ENCODE results near the gene ABLIM2.

ABLIM2 gene

DNA sequence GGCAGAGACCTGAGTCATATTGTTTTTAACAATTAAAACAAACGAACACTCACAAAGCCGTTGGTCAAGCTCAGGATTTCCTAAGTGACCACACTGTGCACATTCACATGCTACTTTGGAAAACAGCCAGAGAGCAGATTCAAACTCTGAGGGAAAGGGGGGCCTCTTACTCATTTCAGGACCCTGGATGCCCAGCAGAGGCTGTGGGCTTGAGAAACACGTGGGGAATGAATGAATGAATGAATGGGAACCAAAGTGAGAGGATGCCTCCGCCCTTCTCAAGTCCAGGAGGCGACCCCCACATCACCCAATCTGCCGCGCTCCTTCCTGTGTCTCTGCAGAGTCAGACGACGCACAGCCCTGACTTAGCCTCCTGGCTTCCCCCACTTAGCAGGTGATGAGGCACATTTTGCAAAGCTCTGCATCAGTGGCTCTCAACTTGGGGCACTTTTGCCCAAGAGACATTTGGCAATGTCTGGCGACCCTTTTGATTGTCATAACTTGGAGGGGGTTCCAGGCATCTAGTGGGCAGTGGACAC is 76.0 kb downstream of the ABLIM2 start:
- no peaks in the 10 kb centered on the region for H3K79me2 ChIP-seq (ENCODE audit: low read length)
- TF ChIP-seq EZH2 (optimal IDR thresholded peaks at IDR 0.05; ENCODE audit: low read depth, low read length) (no peak), EZH2phosphoT487 (IDR thresholded peaks at IDR 0.05; ENCODE audit: low read length) (no peak)
- TF ChIP-seq, protein P1, sequence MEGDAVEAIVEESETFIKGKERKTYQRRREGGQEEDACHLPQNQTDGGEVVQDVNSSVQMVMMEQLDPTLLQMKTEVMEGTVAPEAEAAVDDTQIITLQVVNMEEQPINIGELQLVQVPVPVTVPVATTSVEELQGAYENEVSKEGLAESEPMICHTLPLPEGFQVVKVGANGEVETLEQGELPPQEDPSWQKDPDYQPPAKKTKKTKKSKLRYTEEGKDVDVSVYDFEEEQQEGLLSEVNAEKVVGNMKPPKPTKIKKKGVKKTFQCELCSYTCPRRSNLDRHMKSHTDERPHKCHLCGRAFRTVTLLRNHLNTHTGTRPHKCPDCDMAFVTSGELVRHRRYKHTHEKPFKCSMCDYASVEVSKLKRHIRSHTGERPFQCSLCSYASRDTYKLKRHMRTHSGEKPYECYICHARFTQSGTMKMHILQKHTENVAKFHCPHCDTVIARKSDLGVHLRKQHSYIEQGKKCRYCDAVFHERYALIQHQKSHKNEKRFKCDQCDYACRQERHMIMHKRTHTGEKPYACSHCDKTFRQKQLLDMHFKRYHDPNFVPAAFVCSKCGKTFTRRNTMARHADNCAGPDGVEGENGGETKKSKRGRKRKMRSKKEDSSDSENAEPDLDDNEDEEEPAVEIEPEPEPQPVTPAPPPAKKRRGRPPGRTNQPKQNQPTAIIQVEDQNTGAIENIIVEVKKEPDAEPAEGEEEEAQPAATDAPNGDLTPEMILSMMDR (IDR thresholded peaks at IDR 0.05; ENCODE audit: low read length): no peak
- H3K4me3 ChIP-seq (ENCODE audit: low read length): no peak overlapping the region
- peaks cover 97% of the 10 kb centered on the region for H3K27me3 ChIP-seq (replicated peaks; ENCODE audit: insufficient read depth, low read length)
- H3K9me3 ChIP-seq (replicated peaks; ENCODE audit: insufficient read depth, low read length): no peaks in the 10 kb centered on the region
- no peaks in the 10 kb centered on the region for H4K20me1 ChIP-seq (ENCODE audit: insufficient read depth, low read length)
- H3F3A ChIP-seq (ENCODE audit: insufficient read depth, low read length): no peaks in the 10 kb centered on the region
- H3K4me2 ChIP-seq (ENCODE audit: low read depth, low read length): no peak overlapping the region
- no peaks in the 10 kb centered on the region for H3K9me2 ChIP-seq (replicated peaks; ENCODE audit: insufficient read depth, low read length)
- DNase-seq: no peak
- H2AFZ ChIP-seq (ENCODE audit: low read length): no peak overlapping the region
- no peak overlapping the region for H3K27ac ChIP-seq (ENCODE audit: low read length)
- H3K36me3 ChIP-seq (replicated peaks; ENCODE audit: insufficient read depth, low read length): no peaks in the 10 kb centered on the region
- no peaks in the 10 kb centered on the region for H3K4me1 ChIP-seq (ENCODE audit: low read length)
- no peak overlapping the region for H3K9ac ChIP-seq (ENCODE audit: low read length)

DNA sequence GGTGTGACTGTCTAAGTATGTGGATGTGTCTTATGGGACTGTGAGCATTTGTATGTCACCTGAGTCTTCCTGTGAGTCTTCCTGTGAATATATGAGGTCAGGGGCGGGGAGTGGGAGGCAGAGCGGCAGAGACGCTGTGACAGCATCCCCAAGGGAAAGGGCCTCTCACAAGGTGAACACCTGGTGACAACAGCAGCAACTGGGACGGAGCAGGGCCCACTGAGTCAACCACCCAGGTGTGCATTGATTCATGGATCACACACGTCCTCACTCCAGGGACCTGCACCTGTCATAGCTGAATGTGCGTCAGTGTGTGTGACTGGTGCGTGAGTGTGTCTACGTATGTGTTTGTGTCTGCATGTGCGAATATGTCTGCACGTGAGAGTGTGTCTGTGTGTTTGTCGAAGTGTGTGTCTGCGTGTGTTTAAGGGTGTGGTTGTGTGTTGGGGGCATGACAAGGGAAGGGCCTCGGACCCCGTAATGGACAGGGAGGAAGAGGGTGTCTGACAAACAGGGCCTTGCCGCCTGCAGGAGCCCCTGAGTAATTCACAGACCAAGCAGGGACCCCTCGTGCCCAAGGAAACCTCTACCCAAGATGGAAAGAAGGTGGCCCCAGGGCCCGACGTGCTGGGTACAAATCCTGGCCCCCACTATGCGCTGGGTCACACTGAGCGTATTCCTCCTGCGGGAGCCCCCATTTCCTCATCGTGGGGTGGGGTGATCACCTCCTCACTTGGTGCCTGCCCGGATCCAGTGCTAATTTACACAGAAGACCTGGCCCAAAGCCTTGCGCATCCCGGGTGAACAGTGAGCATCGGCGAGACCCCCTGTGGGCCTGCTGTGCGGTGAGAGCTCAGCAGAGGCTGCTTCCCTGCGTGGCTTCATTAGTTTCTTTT is 76.7 kb downstream of the ABLIM2 start:
- Histone ChIP-seq H3K9me3 (replicated peaks; ENCODE audit: insufficient read depth, low read length) (no peaks in the 10 kb centered on the region), H3K27me3 (replicated peaks; ENCODE audit: insufficient read depth, low read length) (peaks cover 95% of the 10 kb centered on the region), H2AFZ (ENCODE audit: low read length) (no peak overlapping the region), H3K9me2 (replicated peaks; ENCODE audit: insufficient read depth, low read length) (no peaks in the 10 kb centered on the region), H3K9ac (ENCODE audit: low read length) (no peak overlapping the region), H3K4me1 (ENCODE audit: low read length) (no peaks in the 10 kb centered on the region), H4K20me1 (ENCODE audit: insufficient read depth, low read length) (no peaks in the 10 kb centered on the region), H3K27ac (ENCODE audit: low read length) (no peak overlapping the region), H3K79me2 (ENCODE audit: low read length) (no peaks in the 10 kb centered on the region), H3K36me3 (replicated peaks; ENCODE audit: insufficient read depth, low read length) (no peaks in the 10 kb centered on the region), H3K4me2 (ENCODE audit: low read depth, low read length) (no peak overlapping the region), H3F3A (ENCODE audit: insufficient read depth, low read length) (no peaks in the 10 kb centered on the region), H3K4me3 (ENCODE audit: low read length) (no peak overlapping the region)
- TF ChIP-seq EZH2phosphoT487 (IDR thresholded peaks at IDR 0.05; ENCODE audit: low read length) (no peak), EZH2 (optimal IDR thresholded peaks at IDR 0.05; ENCODE audit: low read depth, low read length) (no peak)
- TF ChIP-seq, protein P1 (IDR thresholded peaks at IDR 0.05; ENCODE audit: low read length): no peak
- no peak for DNase-seq

DNA sequence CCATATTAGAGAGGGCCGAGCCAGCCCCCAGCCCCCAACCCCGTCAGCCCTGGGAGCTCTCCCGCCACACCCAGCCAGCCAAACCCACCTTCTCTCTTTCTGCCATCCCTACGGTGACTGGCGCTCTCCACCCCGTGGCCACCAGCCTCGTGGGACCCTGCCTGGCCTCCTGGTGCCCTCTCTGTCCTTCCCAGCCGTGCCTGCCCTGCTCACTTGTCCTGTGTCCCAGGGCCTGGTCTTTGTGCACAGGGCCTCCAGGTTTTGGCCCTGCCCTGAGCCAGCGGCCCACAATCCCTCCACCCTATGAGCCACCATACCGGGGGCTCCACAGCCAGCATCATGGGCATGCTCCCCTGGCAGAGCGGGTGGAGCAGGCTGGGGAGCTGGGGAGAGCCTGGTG is 77.4 kb downstream of the ABLIM2 start:
- no peak for DNase-seq
- Histone ChIP-seq H3K9me2 (replicated peaks; ENCODE audit: insufficient read depth, low read length) (no peaks in the 10 kb centered on the region), H3K27ac (ENCODE audit: low read length) (no peak overlapping the region), H3K9ac (ENCODE audit: low read length) (no peak overlapping the region), H3K4me3 (ENCODE audit: low read length) (no peak overlapping the region), H3K36me3 (replicated peaks; ENCODE audit: insufficient read depth, low read length) (no peaks in the 10 kb centered on the region), H3K4me1 (ENCODE audit: low read length) (no peaks in the 10 kb centered on the region), H3K79me2 (ENCODE audit: low read length) (no peaks in the 10 kb centered on the region), H3K27me3 (replicated peaks; ENCODE audit: insufficient read depth, low read length) (peaks cover 91% of the 10 kb centered on the region), H3K9me3 (replicated peaks; ENCODE audit: insufficient read depth, low read length) (no peaks in the 10 kb centered on the region), H3F3A (ENCODE audit: insufficient read depth, low read length) (no peaks in the 10 kb centered on the region), H4K20me1 (ENCODE audit: insufficient read depth, low read length) (no peaks in the 10 kb centered on the region), H3K4me2 (ENCODE audit: low read depth, low read length) (no peak overlapping the region), H2AFZ (ENCODE audit: low read length) (no peak overlapping the region)
- TF ChIP-seq EZH2 (optimal IDR thresholded peaks at IDR 0.05; ENCODE audit: low read depth, low read length) (no peak), EZH2phosphoT487 (IDR thresholded peaks at IDR 0.05; ENCODE audit: low read length) (no peak)
- TF ChIP-seq, protein P1 (IDR thresholded peaks at IDR 0.05; ENCODE audit: low read length): no peak
